Stimulated activated CD4-positive, alpha-beta T cell treated with anti-CD3 and anti-CD28 coated beads, Interleukin-2, amount 100 ng/mL, for 24 hours (primary cell): ENCODE results near the gene ICE2.

Experiments
- DNase-seq, 2 donors: peaks; one replicate each; pipeline ENCODE4 v3.0.0-alpha.2; 2020

Gene ICE2

GRCh38 chr15:60486742-60487141 is 7.8 kb upstream of the ICE2 start:
- no peak for DNase-seq

- DNase-seq, result no peak
Measured at GRCh38 chr15:60485365-60486055, 6.6 kb upstream of the ICE2 start.

GRCh38 chr15:60483042-60483441 is 4.1 kb upstream of the ICE2 start:
- no peak for DNase-seq

GRCh38 chr15:60480888-60481287 is 1.9 kb upstream of the ICE2 start:
- DNase-seq, result no peak

GRCh38 chr15:60480149-60480548 is 1.2 kb upstream of the ICE2 start:
- no peak for DNase-seq

GRCh38 chr15:60479361-60480110 is 594 bp upstream of the ICE2 start:
- DNase-seq, result no peak

GRCh38 chr15:60477916-60478565 is 901 bp downstream of the ICE2 start:
- DNase-seq, result no peak

- no peak for DNase-seq
Measured at GRCh38 chr15:60477164-60477563, 1.8 kb downstream of the ICE2 start.

- DNase-seq, result no peak
Measured at GRCh38 chr15:60476713-60477112, 2.2 kb downstream of the ICE2 start.

GRCh38 chr15:60473135-60473534 is 5.8 kb downstream of the ICE2 start:
- DNase-seq, result no peak

GRCh38 chr15:60471314-60471713 is 7.6 kb downstream of the ICE2 start:
- DNase-seq, result no peak

GRCh38 chr15:60469893-60470641 is 8.9 kb downstream of the ICE2 start:
- no peak for DNase-seq

GRCh38 chr15:60464836-60465630 is 13.9 kb downstream of the ICE2 start:
- no peak for DNase-seq

- no peak for DNase-seq
Measured at GRCh38 chr15:60462027-60462426, 16.9 kb downstream of the ICE2 start.

- DNase-seq, result no peak
Measured at GRCh38 chr15:60460931-60461330, 18.0 kb downstream of the ICE2 start.

GRCh38 chr15:60458721-60459120 is 20.2 kb downstream of the ICE2 start:
- DNase-seq, result no peak

- no peak for DNase-seq
Measured at GRCh38 chr15:60457985-60458384, 21.0 kb downstream of the ICE2 start.

- DNase-seq, result no peak
Measured at GRCh38 chr15:60454824-60455223, 24.1 kb downstream of the ICE2 start.

- DNase-seq, result no peak
Measured at GRCh38 chr15:60448668-60449360, 30.1 kb downstream of the ICE2 start.

GRCh38 chr15:60444289-60444912 is 34.5 kb downstream of the ICE2 start:
- no peak for DNase-seq

- no peak for DNase-seq
Measured at GRCh38 chr15:60442763-60443162, 36.2 kb downstream of the ICE2 start.
